LNCaP clone FGC (cell line): ENCODE results near the gene WDR5B.

Experiments used
- DNase-seq: peaks from one replicate; pipeline ENCODE4 v3.0.0-alpha.2; 2011; ENCODE audit warnings: low read depth
- H3K4me3 ChIP-seq: 2 replicates; pipeline ENCODE4 v1.5.1; 2011; ENCODE audit warnings: mild to moderate bottlenecking, low read depth, low read length, control low read depth
- TF ChIP-seq, protein P1 (sequence below): IDR thresholded peaks from 2 replicates; pipeline ENCODE4 v1.5.1; 2012; ENCODE audit warnings: mild to moderate bottlenecking; ENCODE audit not compliant: control insufficient read depth, insufficient read depth; ENCODE audit errors: extremely low read depth

Gene WDR5B

DNA sequence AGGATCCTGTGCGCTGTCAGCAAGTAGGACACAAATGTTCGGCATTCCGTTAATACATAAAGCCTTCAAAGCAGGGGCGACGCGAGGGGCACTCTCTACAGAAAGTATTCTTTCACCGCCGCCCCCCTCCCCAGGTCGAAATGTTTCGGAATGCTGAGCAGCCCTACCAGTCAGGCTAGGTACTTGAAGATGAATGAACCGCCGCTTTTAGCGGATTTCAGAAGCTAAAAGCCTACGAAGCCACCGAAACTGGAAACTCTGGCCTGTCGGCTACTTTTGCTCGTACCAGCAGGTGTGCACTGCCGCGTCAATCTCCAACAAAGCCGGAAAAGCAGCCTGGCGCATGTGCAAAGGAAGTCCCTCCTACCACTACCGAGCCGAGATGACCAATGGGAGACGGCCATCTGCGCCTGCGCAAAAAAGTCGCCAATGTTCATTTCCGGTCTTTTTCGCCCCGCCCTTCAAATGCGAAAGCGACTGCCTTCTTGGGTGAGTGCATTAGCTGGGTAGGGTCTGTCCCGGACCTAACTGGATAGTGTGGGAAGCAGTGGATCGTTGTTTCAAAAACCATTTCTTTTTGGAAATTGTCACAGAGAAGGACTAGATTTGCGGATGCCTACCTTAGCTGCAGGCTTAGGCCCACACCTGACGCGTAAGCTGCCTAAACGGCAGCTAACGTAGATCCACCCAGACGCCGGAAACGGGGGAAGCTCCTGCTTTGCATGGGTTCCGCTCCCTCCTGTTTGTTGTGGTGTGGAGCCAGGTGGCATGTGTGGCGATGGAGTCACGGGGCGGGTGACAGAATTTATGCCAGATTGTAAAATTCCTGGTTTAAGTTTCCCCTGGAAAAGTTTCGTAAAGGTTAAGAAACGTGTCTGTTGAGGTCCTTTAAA lies at the start of gene WDR5B:
Gene WDR5B, minus strand, starts transcription at position 301 of the 893 bp plus-strand sequence. CDS start 534 bp downstream, outside the sequence.
- peak within 1 kb of the TSS; percentile 78 for H3K4me3 ChIP-seq
- DNase-seq, result peak; percentile 96
- TF ChIP-seq, protein P1, sequence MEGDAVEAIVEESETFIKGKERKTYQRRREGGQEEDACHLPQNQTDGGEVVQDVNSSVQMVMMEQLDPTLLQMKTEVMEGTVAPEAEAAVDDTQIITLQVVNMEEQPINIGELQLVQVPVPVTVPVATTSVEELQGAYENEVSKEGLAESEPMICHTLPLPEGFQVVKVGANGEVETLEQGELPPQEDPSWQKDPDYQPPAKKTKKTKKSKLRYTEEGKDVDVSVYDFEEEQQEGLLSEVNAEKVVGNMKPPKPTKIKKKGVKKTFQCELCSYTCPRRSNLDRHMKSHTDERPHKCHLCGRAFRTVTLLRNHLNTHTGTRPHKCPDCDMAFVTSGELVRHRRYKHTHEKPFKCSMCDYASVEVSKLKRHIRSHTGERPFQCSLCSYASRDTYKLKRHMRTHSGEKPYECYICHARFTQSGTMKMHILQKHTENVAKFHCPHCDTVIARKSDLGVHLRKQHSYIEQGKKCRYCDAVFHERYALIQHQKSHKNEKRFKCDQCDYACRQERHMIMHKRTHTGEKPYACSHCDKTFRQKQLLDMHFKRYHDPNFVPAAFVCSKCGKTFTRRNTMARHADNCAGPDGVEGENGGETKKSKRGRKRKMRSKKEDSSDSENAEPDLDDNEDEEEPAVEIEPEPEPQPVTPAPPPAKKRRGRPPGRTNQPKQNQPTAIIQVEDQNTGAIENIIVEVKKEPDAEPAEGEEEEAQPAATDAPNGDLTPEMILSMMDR, result no peak

DNA sequence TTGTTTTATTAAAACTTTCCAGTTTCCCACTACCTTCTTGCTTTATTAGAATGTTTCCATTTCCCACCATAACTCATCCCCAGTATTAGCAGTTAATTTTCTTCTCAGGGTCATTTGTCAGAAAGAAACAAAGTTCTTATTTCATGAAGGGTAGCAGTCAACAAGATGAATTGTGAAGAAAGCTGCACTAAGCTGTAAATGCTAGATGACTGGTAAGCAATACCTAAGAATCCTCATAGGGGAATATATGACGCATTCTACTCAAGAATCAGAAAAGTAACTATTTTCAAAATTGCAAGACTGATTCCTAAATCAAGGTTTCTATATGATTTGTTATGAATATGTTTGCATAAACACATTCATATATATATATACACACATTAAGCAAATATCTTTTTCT lies 48.8 kb upstream of the WDR5B start:
- no peak for DNase-seq
- H3K4me3 ChIP-seq, result no peak overlapping the region
- TF ChIP-seq, protein P1, result no peak

DNA sequence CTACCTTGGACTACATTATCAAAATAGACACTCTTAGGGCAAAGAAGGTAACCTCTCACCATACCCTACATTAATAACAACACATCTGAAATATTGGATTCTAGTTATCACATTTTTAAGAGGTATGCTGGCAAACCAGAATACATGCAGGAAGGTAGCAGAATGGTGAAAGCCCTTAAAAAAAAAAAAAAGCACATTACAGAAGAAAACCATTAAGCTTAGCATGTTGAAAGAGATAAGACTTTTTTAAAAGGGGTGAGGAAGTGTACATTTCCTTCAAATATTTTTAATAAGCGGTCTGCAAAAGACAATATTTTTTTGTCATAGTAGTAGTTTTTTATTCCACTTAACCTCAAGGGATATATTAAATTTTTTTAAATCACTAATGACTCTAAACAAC lies 46.5 kb upstream of the WDR5B start:
- no peak overlapping the region for H3K4me3 ChIP-seq
- DNase-seq, result no peak
- TF ChIP-seq, protein P1, result no peak

DNA sequence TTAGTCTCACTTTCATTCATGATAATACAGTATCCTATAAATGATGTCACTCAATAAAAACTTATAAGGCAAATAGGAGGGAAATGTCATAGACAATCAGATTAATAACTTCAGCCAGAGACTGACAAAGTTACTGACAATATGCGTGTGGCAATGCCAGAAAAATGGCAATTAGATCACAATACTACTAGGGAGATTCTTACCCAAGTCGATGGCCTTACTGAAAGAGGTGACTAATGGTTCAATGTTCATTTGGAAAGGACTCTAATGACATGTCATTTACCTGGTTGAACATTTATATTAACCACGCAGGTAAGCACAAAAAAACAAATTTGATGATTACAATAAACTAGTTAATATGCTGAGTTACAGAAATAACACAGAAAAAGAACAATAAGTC lies 45.9 kb upstream of the WDR5B start:
- TF ChIP-seq, protein P1, result no peak
- DNase-seq, result no peak
- H3K4me3 ChIP-seq, result no peak overlapping the region

DNA sequence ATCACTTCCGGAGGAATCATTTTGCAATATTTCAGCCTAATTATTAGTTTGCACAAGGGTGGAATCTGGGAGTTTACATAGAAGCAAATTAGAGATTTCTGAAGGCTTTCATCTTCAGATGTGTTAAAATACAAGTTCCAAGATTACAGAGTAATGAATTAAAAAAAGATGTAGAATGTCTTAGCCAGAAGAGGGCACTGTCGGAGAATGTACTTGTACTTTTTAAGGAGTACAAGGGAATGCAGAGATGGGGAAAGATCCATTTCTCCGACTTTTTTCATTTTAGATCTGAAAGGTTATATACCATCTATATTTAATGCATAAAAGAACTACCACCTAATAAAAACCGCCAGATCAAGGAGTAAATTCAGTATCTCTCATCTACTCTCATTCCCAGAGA lies 43.1 kb upstream of the WDR5B start:
- H3K4me3 ChIP-seq, result no peak overlapping the region
- DNase-seq, result peak; percentile 28
- TF ChIP-seq, protein P1, result peak; percentile 53

DNA sequence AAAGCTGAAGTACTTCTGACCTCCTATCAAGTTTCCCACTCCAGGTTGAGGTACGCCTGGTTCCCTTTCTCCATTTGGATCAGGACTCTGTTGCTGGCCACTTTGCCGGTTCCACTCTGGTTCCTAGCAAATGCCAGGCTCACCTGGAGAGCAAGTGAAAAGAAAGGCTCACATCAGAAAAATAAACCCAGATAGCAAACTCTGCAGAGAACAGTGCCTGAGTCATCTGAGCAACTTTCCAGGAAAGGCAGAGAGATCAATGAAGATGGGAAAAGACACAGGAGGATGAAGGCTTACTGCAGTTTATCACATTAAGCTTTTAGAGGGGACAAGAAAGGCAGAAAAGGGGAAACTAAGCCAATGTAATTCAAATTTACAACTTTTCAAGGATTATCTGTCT lies 41.8 kb upstream of the WDR5B start:
- DNase-seq, result no peak
- TF ChIP-seq, protein P1, result no peak
- H3K4me3 ChIP-seq, result no peak overlapping the region
